Left lung (tissue), 10 donors: ENCODE results near the gene UIMC1. TPM values are rescaled to one million over a fixed set of nuclear protein-coding genes. Genes with fewer than 3 reads are reported as not detected.

Experiments used
- ATAC-seq: fragments of 200-7000 bp; cut with Tn5 transposase; one replicate; pipeline ENCODE4 v1.9.1; 2020; ENCODE audit warnings: moderate library complexity
- DNase-seq, 4 donors: peaks; one replicate each; pipeline ENCODE4 v3.0.0-alpha.2; 2013 to 2020
- H3K27ac ChIP-seq, 2 donors: fragments of 200-600 bp; sonication (generic) in 1 of 2; one replicate each; pipeline versions ENCODE4 v1.5.0 to v1.8.0; 2020 to 2021
- H3K27me3 ChIP-seq, 2 donors: fragments of 200-600 bp; sonication (generic) in 1 of 2; one replicate each; pipeline versions ENCODE4 v1.5.0 to v1.8.0; 2020 to 2021
- H3K36me3 ChIP-seq, 2 donors: fragments of 200-600 bp; sonication (generic) in 1 of 2; one replicate each; pipeline versions ENCODE4 v1.5.0 to v1.8.0; 2020 to 2021
- H3K4me1 ChIP-seq, 2 donors: fragments of 200-600 bp; one replicate each; pipeline ENCODE4 v1.8.0; 2021
- H3K4me3 ChIP-seq, 2 donors: fragments of 200-600 bp; sonication (generic) in 1 of 2; one replicate each; pipeline versions ENCODE4 v1.5.0 to v1.8.0; 2020 to 2021; ENCODE audit warnings: mild to moderate bottlenecking in 1 of 2
- H3K9me3 ChIP-seq, 2 donors: fragments of 200-600 bp; sonication (generic) in 1 of 2; one replicate each; pipeline versions ENCODE4 v1.5.0 to v1.8.0; 2020 to 2021
- intact Hi-C, 2 donors: fragments of 100-400 bp; cut with DNase I; formaldehyde crosslinking; loops; one replicate each; pipeline versions ENCODE4 v1.11.2 to v1.14.2; 2022
- polyA plus RNA-seq, 6 donors: library from polyadenylated mRNA; unstranded; fragments of 120-200 nt; gene quantifications; one replicate each; pipeline ENCODE4 v1.2.1, GENCODE V29; 2013; ENCODE audit not compliant: insufficient read length in 6 of 6
- total RNA-seq, 2 donors: library from RNA; stranded (reverse); fragmentation: NEBNext Ultra II Directional; extraction: Animal tissue kit (Norgen Biotek cat#: 25700); gene quantifications; one replicate each; pipeline ENCODE4 v1.2.1, GENCODE V29; 2021
- TF ChIP-seq, protein P1 (sequence below), 2 donors: fragments of 200-600 bp; sonication (generic) in 1 of 2; IDR thresholded peaks; one replicate each; pipeline versions ENCODE4 v1.5.0 to v1.8.0; 2021; ENCODE audit warnings: antibody characterized with exemption in 2 of 2
- donor health status: DM: no; HTN: yes; CAD: no.
- donor health status: DM: no; HTN: no; CAD: no.

The UIMC1 gene
- total and polyA plus RNA-seq, 8 donors = 22.4 to 53.7 (median 44.2) TPM

- no peaks in the 10 kb centered on the region for H3K27me3 ChIP-seq
- ATAC-seq (no peak), DNase-seq (no peak)
- intact Hi-C loops = no loop called here
- TF ChIP-seq, protein P1, sequence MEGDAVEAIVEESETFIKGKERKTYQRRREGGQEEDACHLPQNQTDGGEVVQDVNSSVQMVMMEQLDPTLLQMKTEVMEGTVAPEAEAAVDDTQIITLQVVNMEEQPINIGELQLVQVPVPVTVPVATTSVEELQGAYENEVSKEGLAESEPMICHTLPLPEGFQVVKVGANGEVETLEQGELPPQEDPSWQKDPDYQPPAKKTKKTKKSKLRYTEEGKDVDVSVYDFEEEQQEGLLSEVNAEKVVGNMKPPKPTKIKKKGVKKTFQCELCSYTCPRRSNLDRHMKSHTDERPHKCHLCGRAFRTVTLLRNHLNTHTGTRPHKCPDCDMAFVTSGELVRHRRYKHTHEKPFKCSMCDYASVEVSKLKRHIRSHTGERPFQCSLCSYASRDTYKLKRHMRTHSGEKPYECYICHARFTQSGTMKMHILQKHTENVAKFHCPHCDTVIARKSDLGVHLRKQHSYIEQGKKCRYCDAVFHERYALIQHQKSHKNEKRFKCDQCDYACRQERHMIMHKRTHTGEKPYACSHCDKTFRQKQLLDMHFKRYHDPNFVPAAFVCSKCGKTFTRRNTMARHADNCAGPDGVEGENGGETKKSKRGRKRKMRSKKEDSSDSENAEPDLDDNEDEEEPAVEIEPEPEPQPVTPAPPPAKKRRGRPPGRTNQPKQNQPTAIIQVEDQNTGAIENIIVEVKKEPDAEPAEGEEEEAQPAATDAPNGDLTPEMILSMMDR (IDR thresholded peaks at IDR 0.05) = no peak
- H3K27ac ChIP-seq = no peak overlapping the region
- H3K4me3 ChIP-seq = no peak overlapping the region
- H3K4me1 ChIP-seq = peaks cover 0 to 9% of the 10 kb centered on the region in 2 donors
- peaks cover 0 to 2% of the 10 kb centered on the region in 2 donors for H3K9me3 ChIP-seq
- peaks cover 0 to 14% of the 10 kb centered on the region in 2 donors for H3K36me3 ChIP-seq
Measured at GRCh38 chr5:177036443-177036842, 29.9 kb upstream of the UIMC1 start.

DNA sequence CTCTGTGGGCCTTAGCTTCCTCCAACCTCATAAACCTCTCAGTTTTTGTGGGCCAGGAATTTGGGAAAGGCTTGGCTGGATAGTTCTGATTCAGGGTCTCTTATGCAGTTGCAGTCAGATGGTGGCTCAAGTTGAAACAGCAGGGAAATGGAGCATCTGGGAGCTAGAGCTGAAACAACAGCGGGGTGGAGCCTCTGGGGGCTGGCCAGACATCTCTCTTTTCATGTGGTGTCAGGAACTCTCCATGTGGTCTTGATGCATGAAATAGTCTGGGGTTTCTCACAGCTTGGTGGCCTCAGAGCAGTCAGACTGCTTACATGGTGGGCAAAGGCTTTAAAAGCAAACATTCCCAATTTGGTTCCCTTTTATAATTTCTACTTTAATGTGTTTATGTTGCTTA is 29.4 kb upstream of the UIMC1 start:
- Histone ChIP-seq H3K4me3 (no peak overlapping the region), H3K27me3 (no peaks in the 10 kb centered on the region), H3K4me1 (peaks cover 0 to 9% of the 10 kb centered on the region in 2 donors), H3K9me3 (peaks cover 0 to 4% of the 10 kb centered on the region in 2 donors), H3K27ac (no peak overlapping the region), H3K36me3 (peaks cover 0 to 10% of the 10 kb centered on the region in 2 donors)
- intact Hi-C loops = no loop called here
- TF ChIP-seq, protein P1 (IDR thresholded peaks at IDR 0.05) = no peak
- no peak for DNase-seq
- no peak for ATAC-seq

- peaks cover 0 to 8% of the 10 kb centered on the region in 2 donors for H3K4me1 ChIP-seq
- H3K36me3 ChIP-seq = peaks cover 0 to 15% of the 10 kb centered on the region in 2 donors
- DNase-seq = no peak
- TF ChIP-seq, protein P1 (IDR thresholded peaks at IDR 0.05) = no peak
- H3K27ac ChIP-seq = no peak overlapping the region
- peaks cover 0 to 4% of the 10 kb centered on the region in 2 donors for H3K9me3 ChIP-seq
- no peaks in the 10 kb centered on the region for H3K27me3 ChIP-seq
- intact Hi-C loops = no loop called here
- ATAC-seq = no peak
- no peak overlapping the region for H3K4me3 ChIP-seq
Measured at GRCh38 chr5:177029498-177029897, 22.9 kb upstream of the UIMC1 start.

- intact Hi-C loops = no loop called here
Measured at GRCh38 chr5:177027665-177028064, 21.1 kb upstream of the UIMC1 start.

DNA sequence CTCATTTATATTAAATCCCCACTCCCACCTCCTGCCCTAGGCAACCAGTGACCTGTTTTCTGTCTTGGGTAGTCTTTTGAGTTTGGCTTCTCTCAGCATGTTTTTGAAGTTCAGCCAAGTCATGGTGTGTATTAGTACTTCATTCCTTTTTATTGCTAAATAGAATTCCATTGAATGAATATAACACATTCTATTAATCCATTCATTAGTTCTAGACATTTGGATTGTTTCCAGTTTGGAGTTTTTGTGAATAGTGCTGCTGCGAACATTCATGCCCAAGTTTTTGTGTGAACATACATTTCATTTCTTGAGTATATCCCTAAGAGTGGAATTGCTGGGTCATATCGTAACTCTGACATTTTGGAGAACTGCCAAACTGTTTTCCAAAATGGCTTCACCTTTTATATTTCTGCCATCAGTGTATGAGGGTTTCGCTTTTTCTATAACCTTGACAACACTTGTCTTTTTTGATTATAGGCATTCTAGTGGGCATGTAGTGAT is 18.6 kb upstream of the UIMC1 start:
- Histone ChIP-seq H3K4me1 (peaks cover 0 to 21% of the 10 kb centered on the region in 2 donors), H3K27me3 (no peaks in the 10 kb centered on the region), H3K36me3 (peaks cover 0 to 11% of the 10 kb centered on the region in 2 donors), H3K27ac (no peak overlapping the region), H3K4me3 (no peak overlapping the region), H3K9me3 (no peaks in the 10 kb centered on the region)
- intact Hi-C loops = no loop called here
- no peak for DNase-seq
- TF ChIP-seq, protein P1 (IDR thresholded peaks at IDR 0.05) = no peak
- no peak for ATAC-seq

More at GRCh38 chr5:177027665-177028064, 21.1 kb upstream of the UIMC1 start:
- Histone ChIP-seq H3K36me3 (peaks cover 0 to 15% of the 10 kb centered on the region in 2 donors), H3K4me3 (no peak overlapping the region), H3K27ac (no peak overlapping the region), H3K9me3 (peaks cover 0 to 4% of the 10 kb centered on the region in 2 donors), H3K27me3 (no peaks in the 10 kb centered on the region), H3K4me1 (peaks cover 0 to 13% of the 10 kb centered on the region in 2 donors)
- no peak for ATAC-seq
- TF ChIP-seq, protein P1 (IDR thresholded peaks at IDR 0.05) = no peak
- no peak for DNase-seq
